Activated T-helper 17 cell treated with anti-CD3 and anti-CD28 coated beads, Interleukin-2, amount 50 U/mL, for 72 hours (primary cell): Measurements from ENCODE around the gene DIP2C. TPM values are rescaled to one million over a fixed set of nuclear protein-coding genes. Genes with fewer than 3 reads are reported as not detected.
A peak's percentile ranks its signal among the peaks of the same experiment; 100 is the strongest.
"Not testable (repeated sequence)": the region's sequence is repeated elsewhere in the genome, so short reads cannot be mapped to it uniquely, and the experiment has no call there.

Experiments used
- ATAC-seq: fragments of 150-1000 bp; cut with Tn5 transposase; replicated peaks from 2 replicates; pipeline ENCODE4 v1.10.0; 2021; ENCODE audit warnings: mild to moderate bottlenecking, moderate library complexity
- H3K27ac Mint-ChIP-seq: one replicate; pipeline ENCODE4 v1.8.0; 2022; ENCODE audit warnings: mixed read lengths
- H3K27me3 Mint-ChIP-seq: one replicate; pipeline ENCODE4 v1.8.0; 2022; ENCODE audit warnings: mixed read lengths
- H3K36me3 Mint-ChIP-seq: one replicate; pipeline ENCODE4 v1.8.0; 2022; ENCODE audit warnings: low read depth, mild to moderate bottlenecking, mixed read lengths
- H3K4me1 Mint-ChIP-seq: one replicate; pipeline ENCODE4 v1.8.0; 2022; ENCODE audit warnings: mixed read lengths
- H3K4me3 Mint-ChIP-seq: one replicate; pipeline ENCODE4 v1.8.0; 2022; ENCODE audit warnings: mild to moderate bottlenecking, mixed read lengths
- H3K9me3 Mint-ChIP-seq: one replicate; pipeline ENCODE4 v1.8.0; 2022; ENCODE audit warnings: mixed read lengths
- total RNA-seq, 2 donors: library from RNA; stranded (reverse); gene quantifications; one replicate each; pipeline ENCODE4 v1.2.3, GENCODE V29; 2022

DIP2C gene
- total RNA-seq, 2 donors from 2014 or later, result 1.1 to 1.9 TPM

DNA sequence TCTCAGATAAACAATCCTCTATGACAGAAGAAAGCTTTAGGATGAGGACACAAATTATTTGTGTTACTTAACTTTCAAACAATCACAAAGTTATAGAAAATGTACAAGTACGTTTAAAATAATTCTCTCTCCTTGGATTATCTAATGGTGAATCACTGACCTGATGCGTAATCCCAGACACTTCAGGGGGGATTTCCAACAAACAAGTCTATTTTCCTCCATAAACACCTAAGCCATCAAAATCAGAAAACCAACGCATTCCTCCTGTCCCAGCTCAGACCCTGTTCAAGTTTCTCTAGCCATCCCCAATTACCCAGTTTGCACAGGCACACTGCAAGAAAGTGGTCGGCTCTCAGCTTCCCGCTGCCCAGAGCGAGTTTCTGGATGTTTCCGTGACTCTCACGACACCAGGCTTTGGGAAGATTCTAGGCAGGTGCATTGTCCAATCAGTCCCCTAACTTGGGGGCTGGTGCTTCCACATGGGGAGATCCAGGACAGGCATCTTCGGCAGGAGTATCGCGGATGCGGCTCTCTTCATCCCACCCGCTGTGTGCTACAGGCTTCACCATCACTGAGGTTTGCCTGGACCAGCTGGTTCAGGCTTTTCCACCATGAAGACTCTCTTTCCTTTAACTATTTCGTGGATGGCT is 354.2 kb downstream of the DIP2C start:
- H3K4me1 Mint-ChIP-seq, result peaks cover 18% of the 10 kb centered on the region
- H3K36me3 Mint-ChIP-seq, result no peaks in the 10 kb centered on the region
- H3K27me3 Mint-ChIP-seq, result no peaks in the 10 kb centered on the region
- H3K27ac Mint-ChIP-seq, result no peak overlapping the region
- H3K4me3 Mint-ChIP-seq, result no peak overlapping the region
- no peak for ATAC-seq
- H3K9me3 Mint-ChIP-seq, result no peaks in the 10 kb centered on the region

DNA sequence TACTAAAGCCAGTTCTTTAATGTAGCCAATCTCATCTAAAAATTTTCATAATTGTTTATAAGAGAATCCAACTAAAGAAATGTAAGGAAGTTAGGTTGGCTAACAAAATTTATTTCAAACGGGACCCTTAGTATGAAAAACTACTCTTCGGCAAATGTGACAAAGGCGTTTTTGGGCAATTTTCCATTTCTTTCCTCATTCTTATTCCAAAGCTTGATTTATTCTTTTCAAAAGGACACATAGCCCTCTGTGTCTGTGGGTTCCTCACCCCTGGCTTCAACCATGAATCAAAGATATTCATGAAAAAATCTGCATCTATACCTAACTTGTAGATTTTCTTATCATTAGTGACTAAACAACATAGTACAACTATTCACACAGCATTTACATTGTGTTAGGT is 358.3 kb downstream of the DIP2C start:
- Mint-ChIP-seq H3K4me3 (no peak overlapping the region), H3K4me1 (peaks cover 10% of the 10 kb centered on the region), H3K36me3 (no peaks in the 10 kb centered on the region), H3K27me3 (no peaks in the 10 kb centered on the region), H3K27ac (no peak overlapping the region), H3K9me3 (no peaks in the 10 kb centered on the region)
- ATAC-seq, result no peak

DNA sequence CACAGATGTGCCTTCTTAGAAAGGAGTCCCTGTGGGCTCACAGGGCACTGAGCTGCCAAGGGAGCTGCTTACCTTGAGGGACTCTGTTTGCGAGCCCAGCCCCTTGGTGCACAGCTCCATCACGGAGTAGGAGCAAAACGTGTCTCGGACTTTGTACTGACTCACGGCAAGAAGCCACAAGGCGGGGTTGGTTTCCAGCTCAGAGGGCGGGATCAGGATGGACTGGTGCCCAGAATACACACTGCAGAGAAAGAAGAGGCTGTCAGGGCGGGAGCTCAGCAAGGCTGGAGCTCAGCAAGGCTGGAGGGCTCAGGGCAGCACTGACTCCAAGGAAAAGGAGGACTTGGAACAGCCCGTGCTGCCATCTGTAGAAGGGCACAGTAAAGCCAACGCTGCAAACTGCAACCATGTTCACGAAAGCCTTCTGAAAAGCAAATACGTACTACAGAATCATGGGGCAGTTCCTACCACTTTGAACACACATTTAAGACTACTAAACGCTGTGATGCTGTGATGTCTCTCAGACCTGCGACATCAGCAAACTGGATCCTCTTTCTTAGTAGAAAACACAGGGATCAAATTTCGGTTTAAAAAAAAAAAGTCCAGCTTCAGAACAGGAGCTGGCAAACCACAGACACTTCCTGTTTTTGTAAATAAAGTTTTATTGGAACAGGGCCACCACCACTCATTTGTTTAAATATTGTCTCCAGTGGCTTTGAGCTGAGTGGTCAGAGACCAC is 359.9 kb downstream of the DIP2C start:
- H3K9me3 Mint-ChIP-seq, result no peaks in the 10 kb centered on the region
- H3K36me3 Mint-ChIP-seq, result no peaks in the 10 kb centered on the region
- H3K4me1 Mint-ChIP-seq, result peaks cover 14% of the 10 kb centered on the region
- no peaks in the 10 kb centered on the region for H3K27me3 Mint-ChIP-seq
- peak; percentile 89 for ATAC-seq
- peak overlapping the region; percentile 52 for H3K27ac Mint-ChIP-seq
- H3K4me3 Mint-ChIP-seq, result peak overlapping the region; percentile 69

DNA sequence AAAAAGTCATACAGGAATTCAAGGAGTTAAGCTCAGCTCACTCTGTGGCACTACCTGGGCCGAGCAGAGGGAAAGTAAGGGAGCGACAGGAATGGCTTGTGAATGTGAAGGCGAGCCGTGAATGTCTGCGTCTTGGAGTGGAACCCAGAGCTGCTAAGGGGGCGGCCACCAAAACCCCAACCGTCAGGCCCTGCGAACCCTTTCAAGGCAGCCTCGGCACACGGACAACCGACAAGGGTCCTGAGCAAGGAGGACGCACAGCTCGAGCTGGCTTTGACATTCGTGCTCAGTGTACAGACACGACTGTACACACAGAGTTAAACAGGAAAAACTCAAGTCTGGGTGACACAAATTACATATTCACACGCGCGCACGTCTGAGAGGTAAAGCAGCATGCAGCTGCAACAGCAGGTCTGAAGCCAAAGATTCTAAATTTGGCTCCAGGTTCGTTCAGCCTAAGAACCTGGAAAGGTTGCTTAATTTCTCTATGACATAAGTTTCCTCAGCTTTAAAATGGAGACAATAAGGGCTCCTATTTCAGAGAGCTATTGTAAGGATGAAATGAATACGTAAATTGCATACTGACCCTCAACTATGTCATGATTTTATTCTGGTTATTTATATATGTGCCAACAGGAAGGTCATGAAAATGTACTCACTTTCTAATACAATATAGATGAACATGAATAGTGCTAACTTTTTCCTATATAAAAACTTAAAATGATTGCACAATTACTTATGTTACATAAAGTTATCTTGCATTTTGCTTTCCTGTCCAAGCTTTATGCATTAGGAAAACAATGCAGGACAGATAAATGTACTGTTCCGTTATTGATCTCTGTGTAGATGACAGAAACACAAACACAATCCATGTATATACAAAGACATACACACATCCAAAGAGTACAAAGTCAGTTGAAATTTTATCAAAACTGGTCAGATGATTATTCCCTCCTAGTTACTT is 361.3 kb downstream of the DIP2C start:
- Mint-ChIP-seq H3K36me3 (no peaks in the 10 kb centered on the region), H3K4me1 (peaks cover 14% of the 10 kb centered on the region), H3K27ac (no peak overlapping the region), H3K27me3 (no peaks in the 10 kb centered on the region), H3K4me3 (peak overlapping the region; percentile 69), H3K9me3 (no peaks in the 10 kb centered on the region)
- no peak for ATAC-seq

DNA sequence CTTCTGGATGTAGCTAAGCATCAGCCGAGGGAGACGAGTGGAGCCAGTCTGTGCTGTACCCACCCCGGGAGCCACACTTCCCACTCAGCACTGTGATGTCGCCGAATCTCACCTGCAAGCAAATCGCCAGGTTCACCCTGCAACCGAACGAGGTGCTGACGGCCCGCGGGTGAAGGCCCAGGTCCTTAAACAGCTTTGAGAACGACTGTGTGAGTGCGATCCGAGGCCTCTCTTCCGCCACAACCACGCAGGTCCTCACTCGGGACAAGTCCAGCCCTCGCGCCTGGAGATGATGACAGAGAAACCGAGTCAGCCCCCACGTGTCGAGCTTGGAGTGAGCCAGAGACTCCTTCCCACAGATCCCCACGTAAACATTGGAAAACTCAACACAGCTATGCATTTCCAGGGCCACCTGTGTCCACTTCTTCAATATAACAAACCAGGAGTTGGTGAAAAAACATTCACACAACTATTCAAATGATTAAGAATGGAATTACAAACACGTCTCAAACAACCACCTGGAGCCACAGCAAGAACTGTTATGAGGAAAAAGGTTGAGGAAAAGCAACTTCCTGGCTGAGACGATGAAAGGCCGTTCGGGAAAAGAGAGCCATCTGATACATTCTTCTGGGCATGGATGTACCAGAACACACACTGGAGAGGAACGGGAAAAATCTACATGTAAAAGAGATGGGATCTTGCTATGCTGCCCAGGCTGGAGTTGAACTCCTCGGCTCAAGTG is 362.4 kb downstream of the DIP2C start:
- Mint-ChIP-seq H3K36me3 (no peaks in the 10 kb centered on the region), H3K4me3 (no peak overlapping the region), H3K4me1 (peaks cover 12% of the 10 kb centered on the region), H3K27ac (no peak overlapping the region), H3K27me3 (no peaks in the 10 kb centered on the region), H3K9me3 (no peaks in the 10 kb centered on the region)
- ATAC-seq, result no peak

DNA sequence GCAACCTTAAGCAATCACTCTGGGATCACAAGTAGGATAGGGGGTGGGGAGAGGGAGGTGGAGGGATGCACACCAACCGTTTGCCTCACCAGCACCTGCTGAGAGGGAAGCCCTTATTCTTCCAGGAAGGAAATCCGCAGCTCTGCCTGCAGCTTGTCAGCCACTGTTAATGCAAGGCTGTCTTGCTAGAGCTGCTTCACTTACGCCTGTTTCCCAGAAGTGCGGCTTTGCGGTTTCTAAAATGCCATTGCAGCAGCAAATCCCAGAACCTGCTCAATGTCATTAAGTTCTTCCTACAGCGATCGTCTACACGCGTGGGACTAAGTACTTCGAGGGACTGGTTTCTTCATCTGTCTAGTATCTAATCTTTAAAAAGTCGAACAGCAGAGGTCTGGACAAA is 363.1 kb downstream of the DIP2C start:
- Mint-ChIP-seq H3K4me1 (peaks cover 12% of the 10 kb centered on the region), H3K4me3 (no peak overlapping the region), H3K36me3 (no peaks in the 10 kb centered on the region), H3K27ac (no peak overlapping the region), H3K27me3 (no peaks in the 10 kb centered on the region), H3K9me3 (no peaks in the 10 kb centered on the region)
- no peak for ATAC-seq

DNA sequence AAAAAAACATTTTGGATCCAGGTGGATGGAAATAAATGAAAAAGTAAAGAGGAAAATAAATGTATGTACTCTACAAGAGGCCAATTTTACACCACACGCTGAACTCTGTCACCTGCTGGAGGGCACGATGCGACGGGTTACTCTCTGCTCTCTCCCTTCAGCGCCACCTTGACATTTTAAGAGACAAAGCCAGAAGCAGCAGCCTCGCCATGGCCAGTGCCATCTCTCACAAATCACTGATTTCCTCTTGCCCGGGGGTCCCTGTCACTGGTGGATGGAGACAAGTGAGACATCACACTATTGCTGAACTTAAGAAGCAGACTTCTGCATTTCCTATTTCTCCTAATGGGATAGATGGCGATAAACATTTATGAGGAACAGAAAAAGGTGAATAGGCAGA is 364.2 kb downstream of the DIP2C start:
- peaks cover 3% of the 10 kb centered on the region for H3K27me3 Mint-ChIP-seq
- H3K27ac Mint-ChIP-seq, result no peak overlapping the region
- peaks cover 12% of the 10 kb centered on the region for H3K4me1 Mint-ChIP-seq
- no peak for ATAC-seq
- H3K4me3 Mint-ChIP-seq, result peak overlapping the region; percentile 64
- no peaks in the 10 kb centered on the region for H3K9me3 Mint-ChIP-seq
- H3K36me3 Mint-ChIP-seq, result no peaks in the 10 kb centered on the region

DNA sequence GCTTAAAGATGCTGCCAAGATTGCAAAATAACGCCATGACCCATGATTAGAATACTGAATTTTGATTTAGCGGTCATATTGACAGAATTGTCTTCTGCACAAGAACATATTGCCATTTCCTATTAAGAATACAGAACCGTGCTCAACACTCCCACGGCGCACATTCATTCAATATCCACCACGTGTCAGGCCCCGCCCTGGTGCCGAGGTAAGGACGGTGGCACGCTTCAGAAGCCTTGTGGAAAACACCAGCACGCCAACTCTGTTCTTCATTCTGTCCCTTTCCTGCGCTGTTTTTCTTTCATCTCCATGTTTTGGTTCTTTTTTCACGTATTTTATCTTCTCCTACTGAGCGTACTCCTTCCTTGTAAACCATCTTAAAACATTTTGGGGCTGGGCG is 364.9 kb downstream of the DIP2C start:
- peaks cover 12% of the 10 kb centered on the region for H3K4me1 Mint-ChIP-seq
- H3K27ac Mint-ChIP-seq, result peak overlapping the region; percentile 18
- no peak for ATAC-seq
- peak overlapping the region; percentile 64 for H3K4me3 Mint-ChIP-seq
- peaks cover 3% of the 10 kb centered on the region for H3K27me3 Mint-ChIP-seq
- H3K9me3 Mint-ChIP-seq, result no peaks in the 10 kb centered on the region
- H3K36me3 Mint-ChIP-seq, result no peaks in the 10 kb centered on the region

DNA sequence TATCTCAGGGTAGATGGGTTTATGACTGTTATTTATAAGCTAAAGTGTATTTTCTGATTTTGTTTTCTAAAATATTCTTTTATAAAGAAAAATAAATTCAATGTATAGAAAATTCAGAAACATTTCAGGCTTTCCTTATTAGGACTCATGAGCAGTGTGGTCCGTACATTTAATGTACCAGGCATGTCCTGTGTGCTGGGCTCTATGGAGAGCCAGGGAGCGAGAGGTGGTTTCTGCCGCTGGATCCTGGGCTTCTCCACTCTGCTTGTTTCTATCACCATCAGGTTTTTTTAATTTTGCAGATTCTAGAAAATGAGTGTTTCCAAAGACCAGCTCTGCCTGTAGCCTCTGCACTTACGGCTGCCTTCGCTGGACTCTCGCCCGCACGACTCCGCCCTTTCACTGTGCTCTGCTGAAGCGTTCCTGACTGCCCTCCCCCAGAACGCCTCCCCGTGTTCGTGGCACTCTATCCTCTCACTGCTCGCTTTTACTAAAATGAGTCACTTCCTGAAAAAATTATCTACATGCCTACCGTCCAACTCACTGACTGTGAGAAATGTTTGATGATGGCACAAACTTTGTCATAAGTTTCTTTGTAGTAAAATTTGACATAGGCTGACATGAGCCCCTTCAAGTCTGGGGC is 365.7 kb downstream of the DIP2C start:
- Mint-ChIP-seq H3K4me3 (peak overlapping the region; percentile 64), H3K27me3 (peaks cover 3% of the 10 kb centered on the region), H3K27ac (peak overlapping the region; percentile 18), H3K9me3 (no peaks in the 10 kb centered on the region), H3K4me1 (peaks cover 12% of the 10 kb centered on the region), H3K36me3 (no peaks in the 10 kb centered on the region)
- ATAC-seq, result peak; percentile 98

DNA sequence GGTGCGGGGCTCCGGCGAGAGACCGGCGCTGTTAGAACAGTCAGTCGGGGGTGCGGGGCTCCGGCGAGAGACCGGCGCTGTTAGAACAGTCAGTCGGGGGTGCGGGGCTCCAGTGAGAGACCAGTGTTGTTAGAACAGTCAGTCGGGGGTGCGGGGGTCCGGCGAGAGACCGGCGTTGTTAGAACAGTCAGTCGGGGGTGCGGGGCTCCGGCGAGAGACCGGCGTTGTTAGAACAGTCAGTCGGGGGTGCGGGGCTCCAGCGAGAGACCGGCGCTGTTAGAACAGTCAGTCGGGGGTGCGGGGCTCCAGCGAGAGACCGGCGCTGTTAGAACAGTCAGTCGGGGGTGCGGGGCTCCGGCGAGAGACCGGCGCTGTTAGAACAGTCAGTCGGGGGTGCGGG is 366.4 kb downstream of the DIP2C start:
- ATAC-seq, H3K9me3 Mint-ChIP-seq, H3K27me3 Mint-ChIP-seq, H3K27ac Mint-ChIP-seq, H3K36me3 Mint-ChIP-seq: not testable (repeated sequence)
- H3K4me3 Mint-ChIP-seq, result peak overlapping the region; percentile 64
- H3K4me1 Mint-ChIP-seq, result peaks cover 12% of the 10 kb centered on the region

DNA sequence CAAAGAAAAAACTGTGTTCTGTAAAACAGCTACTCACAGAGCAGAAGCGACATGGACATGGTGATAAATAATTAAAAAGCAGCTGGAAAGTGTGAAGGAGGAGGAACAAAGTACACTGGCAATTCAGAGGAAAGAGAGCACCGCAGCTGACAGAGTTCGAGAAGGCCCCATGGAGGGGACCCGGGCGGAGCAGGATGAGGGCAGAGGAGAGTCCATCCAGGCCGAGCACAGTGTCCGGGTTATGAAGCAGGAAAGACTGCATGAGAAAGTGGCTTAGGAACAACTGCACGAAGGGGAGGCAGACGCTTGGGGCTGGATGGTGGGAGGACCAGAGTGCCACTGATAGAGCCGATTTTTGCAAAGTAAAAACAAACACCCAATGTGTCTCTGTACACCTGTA is 368.7 kb downstream of the DIP2C start:
- no peaks in the 10 kb centered on the region for H3K9me3 Mint-ChIP-seq
- peak overlapping the region; percentile 36 for H3K4me3 Mint-ChIP-seq
- peaks cover 3% of the 10 kb centered on the region for H3K27me3 Mint-ChIP-seq
- no peaks in the 10 kb centered on the region for H3K36me3 Mint-ChIP-seq
- ATAC-seq, result no peak
- H3K27ac Mint-ChIP-seq, result no peak overlapping the region
- H3K4me1 Mint-ChIP-seq, result peaks cover 14% of the 10 kb centered on the region

DNA sequence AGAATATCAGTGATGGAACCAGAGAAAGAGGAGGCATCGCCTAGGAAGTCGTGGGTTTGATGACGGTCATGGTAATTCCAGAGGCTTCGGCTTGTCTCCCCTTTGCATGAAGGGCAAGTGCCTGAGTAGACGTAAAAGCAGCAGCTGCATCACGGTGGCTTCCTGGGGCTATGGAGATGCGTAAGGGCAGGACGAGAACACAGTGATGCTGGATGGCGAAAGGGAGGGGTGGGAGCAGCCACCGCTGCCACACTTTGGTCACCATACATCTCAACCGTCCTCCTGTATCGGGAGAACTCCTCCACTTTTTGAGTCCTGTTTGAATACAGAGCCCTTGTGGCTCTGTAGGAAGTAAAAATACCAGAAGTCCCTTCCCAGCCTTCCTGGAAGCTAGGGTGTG is 371.5 kb downstream of the DIP2C start:
- no peaks in the 10 kb centered on the region for H3K9me3 Mint-ChIP-seq
- H3K4me1 Mint-ChIP-seq, result peaks cover 17% of the 10 kb centered on the region
- no peak for ATAC-seq
- H3K4me3 Mint-ChIP-seq, result peak overlapping the region; percentile 54
- H3K36me3 Mint-ChIP-seq, result no peaks in the 10 kb centered on the region
- peak overlapping the region; percentile 61 for H3K27ac Mint-ChIP-seq
- peaks cover 3% of the 10 kb centered on the region for H3K27me3 Mint-ChIP-seq

DNA sequence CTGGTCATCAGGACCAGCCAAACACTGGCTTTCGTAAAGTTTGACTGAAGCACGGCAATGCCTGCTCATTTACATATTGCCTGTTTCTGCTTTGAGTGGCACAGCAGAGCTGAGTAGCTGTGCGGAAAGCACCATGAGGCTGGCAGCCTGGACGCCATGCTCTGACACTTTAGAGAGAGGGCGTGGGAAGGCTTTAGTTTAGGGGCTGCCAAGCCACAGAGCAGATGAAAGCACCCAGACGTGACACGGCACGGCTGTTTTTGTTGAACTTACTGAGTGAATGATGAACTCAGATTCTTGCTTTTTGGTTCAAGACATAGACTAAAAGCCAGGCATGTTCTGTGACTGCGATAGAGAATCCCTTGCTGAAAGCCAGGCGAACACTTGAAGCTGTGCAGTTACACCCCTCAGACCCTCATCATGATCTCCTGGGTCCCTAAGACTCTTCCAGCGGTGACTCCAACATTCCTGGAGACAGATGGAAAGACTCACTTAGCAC is 372.1 kb downstream of the DIP2C start:
- H3K4me3 Mint-ChIP-seq, result peak overlapping the region; percentile 54
- H3K36me3 Mint-ChIP-seq, result no peaks in the 10 kb centered on the region
- peak; percentile 96 for ATAC-seq
- H3K9me3 Mint-ChIP-seq, result no peaks in the 10 kb centered on the region
- peaks cover 17% of the 10 kb centered on the region for H3K4me1 Mint-ChIP-seq
- H3K27me3 Mint-ChIP-seq, result peaks cover 3% of the 10 kb centered on the region
- H3K27ac Mint-ChIP-seq, result peak overlapping the region; percentile 61
